22Rv1 (cell line): ENCODE measurements around the gene RTP5.
"Not testable (repeated sequence)": the region's sequence is repeated elsewhere in the genome, so short reads cannot be mapped to it uniquely, and the experiment has no call there.

Experiments used
- H3K27ac ChIP-seq: fragments of 450-650 bp; 2 replicates; pipeline ENCODE4 v1.5.1; 2017
- ZFX ChIP-seq: fragments of 450-650 bp; IDR thresholded peaks from 2 replicates; pipeline ENCODE4 v1.6.1; 2017; ENCODE audit warnings: antibody characterized with exemption, borderline replicate concordance
- TF ChIP-seq, protein P1 (sequence below): fragments of 450-650 bp; IDR thresholded peaks from 2 replicates; pipeline ENCODE4 v1.5.1; 2017; ENCODE audit warnings: mild to moderate bottlenecking

Gene RTP5

DNA sequence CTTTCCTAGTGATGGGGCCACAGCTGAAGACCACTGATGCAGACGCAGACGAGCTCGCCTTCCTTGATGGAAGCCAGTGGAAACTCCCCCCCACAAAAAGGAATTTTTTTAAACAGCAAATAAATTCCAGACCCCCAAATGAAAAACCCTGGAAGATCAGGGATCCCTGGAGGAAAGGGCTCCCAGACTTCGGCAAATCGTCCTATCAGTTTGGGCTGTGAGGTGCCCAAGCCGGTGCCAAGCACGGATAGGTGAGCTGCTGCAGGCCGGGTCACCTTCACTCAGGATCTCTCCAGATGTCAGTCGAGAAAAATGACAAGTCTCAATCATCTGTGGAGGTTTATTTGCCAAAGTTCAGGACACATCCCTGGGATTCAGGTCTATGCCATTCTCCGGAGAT is 42.0 kb downstream of the RTP5 start:
- TF ChIP-seq ZFX: no peak
- TF ChIP-seq, protein P1, sequence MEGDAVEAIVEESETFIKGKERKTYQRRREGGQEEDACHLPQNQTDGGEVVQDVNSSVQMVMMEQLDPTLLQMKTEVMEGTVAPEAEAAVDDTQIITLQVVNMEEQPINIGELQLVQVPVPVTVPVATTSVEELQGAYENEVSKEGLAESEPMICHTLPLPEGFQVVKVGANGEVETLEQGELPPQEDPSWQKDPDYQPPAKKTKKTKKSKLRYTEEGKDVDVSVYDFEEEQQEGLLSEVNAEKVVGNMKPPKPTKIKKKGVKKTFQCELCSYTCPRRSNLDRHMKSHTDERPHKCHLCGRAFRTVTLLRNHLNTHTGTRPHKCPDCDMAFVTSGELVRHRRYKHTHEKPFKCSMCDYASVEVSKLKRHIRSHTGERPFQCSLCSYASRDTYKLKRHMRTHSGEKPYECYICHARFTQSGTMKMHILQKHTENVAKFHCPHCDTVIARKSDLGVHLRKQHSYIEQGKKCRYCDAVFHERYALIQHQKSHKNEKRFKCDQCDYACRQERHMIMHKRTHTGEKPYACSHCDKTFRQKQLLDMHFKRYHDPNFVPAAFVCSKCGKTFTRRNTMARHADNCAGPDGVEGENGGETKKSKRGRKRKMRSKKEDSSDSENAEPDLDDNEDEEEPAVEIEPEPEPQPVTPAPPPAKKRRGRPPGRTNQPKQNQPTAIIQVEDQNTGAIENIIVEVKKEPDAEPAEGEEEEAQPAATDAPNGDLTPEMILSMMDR: no peak
- no peak overlapping the region for H3K27ac ChIP-seq

DNA sequence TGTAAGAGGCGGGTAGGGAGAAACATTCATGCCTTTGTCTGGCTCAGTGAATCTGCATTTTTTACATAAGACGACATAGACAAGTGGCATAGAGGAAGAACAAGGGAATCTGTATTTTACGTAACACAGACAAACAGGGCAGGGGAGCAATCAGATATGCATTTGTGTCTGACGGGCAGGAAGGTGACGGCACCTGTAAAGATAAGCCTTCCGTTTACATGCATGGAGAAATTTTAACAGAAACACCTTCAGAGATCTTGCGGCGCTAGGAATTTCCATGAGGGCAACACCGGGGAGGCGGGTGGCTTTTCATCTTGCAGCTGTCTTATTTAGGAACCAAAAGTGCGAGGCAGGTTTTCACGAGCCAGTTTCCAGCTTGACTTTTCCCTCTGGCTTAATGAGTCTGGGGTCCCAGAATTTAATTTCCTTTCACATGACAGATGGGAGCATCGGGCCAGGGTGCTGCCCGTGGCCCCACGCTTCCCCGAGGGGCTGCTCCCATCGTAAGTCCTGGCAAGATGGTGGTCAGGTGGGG is 42.6 kb downstream of the RTP5 start:
- TF ChIP-seq, protein P1: no peak
- no peak for TF ChIP-seq ZFX
- no peak overlapping the region for H3K27ac ChIP-seq

DNA sequence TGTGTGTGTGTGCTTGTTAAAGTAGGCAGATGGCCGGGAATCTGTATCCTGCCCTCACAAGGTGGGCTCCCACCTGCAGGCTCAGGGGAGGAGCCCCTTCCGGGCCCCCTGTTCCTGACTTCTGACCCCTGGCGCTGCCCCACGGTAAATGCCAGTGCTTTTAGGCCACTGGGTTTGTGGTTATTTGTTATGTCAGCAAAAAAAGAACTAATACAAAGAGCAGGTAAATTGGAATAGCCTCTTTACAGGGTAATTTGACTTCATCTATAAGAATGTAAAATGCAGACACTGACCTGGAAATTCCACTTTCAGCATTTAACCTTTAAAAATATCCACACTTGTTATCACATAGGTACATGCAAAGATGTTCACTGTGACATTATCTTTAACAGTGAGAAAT is 44.2 kb downstream of the RTP5 start:
- H3K27ac ChIP-seq: no peak overlapping the region
- TF ChIP-seq, protein P1: no peak
- no peak for TF ChIP-seq ZFX

DNA sequence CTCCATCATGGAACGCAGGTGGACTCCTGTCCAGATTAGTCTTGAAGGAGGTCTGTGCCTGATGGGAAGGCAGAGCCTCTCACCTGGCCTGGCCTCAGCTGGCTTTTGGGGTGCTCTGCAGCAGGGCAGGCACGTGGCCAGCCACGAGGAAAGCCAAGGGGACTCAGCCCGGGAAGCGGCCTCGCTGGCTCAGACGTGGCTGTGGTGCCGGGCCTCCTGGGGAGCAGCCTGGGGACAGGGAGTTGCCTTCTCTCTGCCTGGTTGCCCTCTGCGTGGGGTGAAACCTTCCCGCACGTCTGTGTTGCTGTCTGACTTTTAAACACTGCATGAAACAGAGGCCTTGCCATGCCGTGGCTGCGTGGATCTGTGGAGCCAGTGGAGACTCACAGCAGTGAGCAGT is 45.0 kb downstream of the RTP5 start:
- no peak overlapping the region for H3K27ac ChIP-seq
- TF ChIP-seq, protein P1: no peak
- no peak for TF ChIP-seq ZFX

DNA sequence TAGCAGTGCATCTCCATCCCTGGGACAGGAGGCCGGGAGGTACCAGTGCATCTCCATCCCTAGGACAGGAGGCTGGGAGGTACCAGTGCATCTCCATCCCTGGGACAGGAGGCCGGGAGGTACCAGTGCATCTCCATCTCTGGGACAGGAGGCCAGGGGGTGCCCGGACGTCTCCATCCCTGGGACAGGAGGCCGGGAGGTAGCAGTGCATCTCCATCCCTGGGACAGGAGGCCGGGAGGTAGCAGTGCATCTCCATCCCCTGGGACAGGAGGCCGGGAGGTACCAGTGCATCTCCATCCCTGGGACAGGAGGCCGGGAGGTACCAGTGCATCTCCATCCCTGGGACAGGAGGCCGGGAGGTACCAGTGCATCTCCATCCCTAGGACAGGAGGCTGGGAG is 52.1 kb downstream of the RTP5 start:
- H3K27ac ChIP-seq: not testable (repeated sequence)

DNA sequence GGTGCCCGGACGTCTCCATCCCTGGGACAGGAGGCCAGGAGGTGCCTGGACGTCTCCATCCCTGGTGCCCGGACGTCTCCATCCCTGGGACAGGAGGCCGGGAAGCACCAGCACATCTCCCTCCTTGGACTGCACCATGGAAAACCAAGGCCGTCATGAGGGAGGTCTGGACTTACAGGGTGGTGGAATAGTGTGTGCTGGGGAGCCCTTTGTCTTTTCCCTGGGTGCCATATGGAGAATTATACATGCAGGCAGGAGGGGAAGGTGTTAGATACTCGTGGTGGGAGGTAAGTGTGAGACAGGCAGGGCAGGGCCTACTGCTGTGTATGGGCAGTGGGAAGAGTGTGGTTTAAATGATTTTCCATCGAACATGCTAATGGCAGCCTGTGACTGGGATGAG is 52.9 kb downstream of the RTP5 start:
- no peak overlapping the region for H3K27ac ChIP-seq
- TF ChIP-seq ZFX: no peak
- TF ChIP-seq, protein P1: no peak

DNA sequence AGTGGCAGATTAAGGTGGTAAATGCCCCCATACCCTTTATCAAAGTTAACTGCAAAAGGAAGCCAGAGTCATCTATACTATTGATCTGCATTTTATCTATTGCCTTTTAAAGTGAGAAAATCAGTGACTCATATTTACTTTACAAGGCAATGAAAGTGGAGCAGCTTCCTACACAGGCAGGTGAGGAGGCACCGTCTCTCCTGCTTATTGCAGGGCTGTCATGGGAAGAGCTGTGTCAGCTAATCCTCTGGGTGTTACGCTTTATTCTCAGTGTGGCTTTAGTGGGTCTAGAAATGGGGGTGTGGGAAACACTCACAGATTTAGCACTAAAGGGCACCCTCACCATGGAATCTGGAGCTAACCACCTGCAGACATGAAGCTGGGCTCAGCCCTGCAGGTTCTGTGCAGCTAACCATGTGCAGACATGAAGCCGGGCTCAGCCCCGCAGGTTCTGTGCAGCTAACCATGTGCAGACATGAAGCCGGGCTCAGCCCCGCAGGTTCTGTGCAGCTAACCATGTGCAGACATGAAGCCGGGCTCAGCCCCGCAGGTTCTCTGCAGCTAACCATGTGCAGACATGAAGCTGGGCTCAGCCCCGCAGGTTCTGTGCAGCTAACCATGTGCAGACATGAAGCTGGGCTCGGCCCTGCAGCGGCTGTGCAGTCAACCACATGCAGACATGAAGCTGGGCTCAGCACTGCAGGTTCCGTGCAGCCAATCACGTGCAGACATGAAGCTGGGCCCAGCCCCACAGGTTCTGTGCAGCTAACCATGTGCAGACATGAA is 53.5 kb downstream of the RTP5 start:
- not testable (repeated sequence) for H3K27ac ChIP-seq
